Urothelium cell line (cell line): ENCODE measurements around the gene SECTM1.
"Not testable (repeated sequence)": the region's sequence is repeated elsewhere in the genome, so short reads cannot be mapped to it uniquely, and the experiment has no call there.

ENCODE experiments used
- DNase-seq: peaks from one replicate; pipeline ENCODE4 v3.0.0; 2011; ENCODE audit warnings: low spot score, mixed read lengths
- FAIRE-seq: peaks from 2 replicates; lab custom pipeline; 2011; peaks lifted over from hg19 to GRCh38; lab: Jason Lieb, UNC

Gene SECTM1

GRCh38 chr17:82333279-82334171 lies at the start of gene SECTM1:
TSS of gene SECTM1 (minus strand) at chr17:82333766. CDS start at chr17:82327240, 6,526 bp downstream.
- no peak for FAIRE-seq
- no peak for DNase-seq

DNA sequence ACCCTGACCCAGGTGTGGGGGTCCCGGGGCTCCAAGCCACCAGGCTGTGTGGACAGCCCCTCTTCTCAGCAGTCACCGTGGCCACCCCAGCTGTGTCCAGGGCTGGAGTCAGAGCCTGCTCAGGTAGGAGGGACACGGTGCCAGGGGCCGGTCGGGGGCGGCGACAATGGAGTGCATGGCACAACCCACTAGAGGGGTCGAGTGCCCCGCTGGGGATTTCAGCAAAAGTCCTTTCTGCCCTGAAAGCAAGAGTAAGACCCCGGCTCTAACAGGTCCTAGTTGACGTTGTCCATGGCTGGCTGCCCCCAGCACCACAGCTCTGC lies 49.3 kb upstream of the SECTM1 start:
- FAIRE-seq (no peak), DNase-seq (no peak)

DNA sequence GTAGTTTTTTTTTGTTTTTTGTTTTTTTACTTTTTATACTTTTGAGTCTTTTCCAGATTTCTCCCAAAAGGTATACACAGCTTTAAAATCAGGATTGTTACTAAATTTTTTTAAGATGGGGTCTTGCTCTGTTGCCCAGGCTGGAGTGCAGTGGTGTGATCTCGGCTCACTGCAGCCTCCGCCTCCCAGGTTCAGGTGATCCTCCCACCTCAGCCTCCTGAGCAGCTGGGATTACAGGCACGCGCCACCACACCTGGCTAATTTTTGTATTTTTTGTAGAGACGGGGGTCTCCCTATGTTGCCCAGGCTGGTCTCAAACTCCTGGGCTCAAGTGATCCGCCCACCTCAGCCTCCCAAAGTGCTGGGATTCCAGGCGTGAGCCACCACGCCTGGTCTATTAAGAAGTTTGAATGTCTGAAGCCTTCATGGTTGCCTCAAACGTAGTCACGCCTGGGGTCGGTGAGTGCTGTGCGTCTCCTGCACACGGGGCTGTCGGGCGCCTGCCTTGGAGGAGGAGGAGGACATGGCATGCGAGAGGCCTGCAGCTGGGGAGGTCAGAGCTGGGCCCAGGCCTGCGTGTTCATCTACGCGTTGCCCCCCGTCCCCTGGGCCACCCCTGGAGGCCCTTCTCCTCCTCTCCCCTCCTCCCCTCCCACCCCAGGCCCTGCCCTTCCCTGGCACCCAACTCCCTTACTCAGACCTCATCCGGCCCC lies 48.8 kb upstream of the SECTM1 start:
- DNase-seq, FAIRE-seq: not testable (repeated sequence)

DNA sequence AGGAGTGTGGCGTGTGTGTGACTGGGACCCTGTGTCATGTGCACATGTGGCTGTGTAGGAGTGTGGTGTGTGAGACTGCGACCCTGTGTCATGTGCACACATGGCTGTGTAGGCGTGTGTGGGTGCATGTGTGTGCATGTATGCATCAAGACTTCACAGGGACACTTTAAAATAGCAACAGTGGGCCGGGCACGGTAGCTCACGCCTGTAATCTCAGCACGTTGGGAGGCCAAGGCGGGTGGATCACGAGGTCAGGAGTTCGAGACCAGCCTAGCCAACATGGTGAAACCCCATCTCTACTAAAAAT lies 48.1 kb upstream of the SECTM1 start:
- not testable (repeated sequence) for DNase-seq, FAIRE-seq

- DNase-seq (no peak), FAIRE-seq (peak; percentile 100)
These were observed 47.5 kb upstream of the SECTM1 start for GRCh38 chr17:82380860-82381702.

DNA sequence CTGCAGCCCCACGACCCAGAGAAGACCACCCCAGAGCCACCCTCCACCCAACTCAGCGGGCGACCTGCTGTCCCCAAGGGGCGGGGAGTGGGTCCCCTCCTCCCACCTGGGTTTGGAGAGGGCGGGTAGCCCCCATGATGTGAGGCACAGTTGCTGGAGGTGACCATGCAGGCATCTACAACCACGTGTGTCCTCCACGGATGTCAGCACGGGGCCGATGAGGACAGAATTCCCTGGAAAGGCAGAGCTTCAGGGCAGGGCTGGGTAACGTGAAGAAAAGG lies 45.1 kb upstream of the SECTM1 start:
- FAIRE-seq, result no peak
- no peak for DNase-seq

- FAIRE-seq, result peak; percentile 65
- no peak for DNase-seq
These were observed 44.6 kb upstream of the SECTM1 start for GRCh38 chr17:82377924-82378740.

DNA sequence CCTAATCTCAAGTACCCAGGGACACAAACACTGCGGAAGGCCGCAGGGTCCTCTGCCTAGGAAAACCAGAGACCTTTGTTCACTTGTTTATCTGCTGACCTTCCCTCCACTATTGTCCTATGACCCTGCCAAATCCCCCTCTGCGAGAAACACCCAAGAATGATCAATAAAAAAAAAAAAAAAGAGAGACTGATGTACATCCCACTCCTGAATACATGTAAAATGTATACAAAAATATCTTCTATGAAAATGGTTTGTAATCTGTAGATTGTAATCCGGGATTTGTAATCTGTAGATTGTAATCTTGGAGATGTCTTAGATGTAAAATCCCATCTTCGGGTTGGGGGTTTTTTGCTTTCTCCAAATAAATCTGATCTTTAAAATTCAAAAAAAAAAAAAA lies 43.7 kb upstream of the SECTM1 start:
- DNase-seq, FAIRE-seq: not testable (repeated sequence)

DNA sequence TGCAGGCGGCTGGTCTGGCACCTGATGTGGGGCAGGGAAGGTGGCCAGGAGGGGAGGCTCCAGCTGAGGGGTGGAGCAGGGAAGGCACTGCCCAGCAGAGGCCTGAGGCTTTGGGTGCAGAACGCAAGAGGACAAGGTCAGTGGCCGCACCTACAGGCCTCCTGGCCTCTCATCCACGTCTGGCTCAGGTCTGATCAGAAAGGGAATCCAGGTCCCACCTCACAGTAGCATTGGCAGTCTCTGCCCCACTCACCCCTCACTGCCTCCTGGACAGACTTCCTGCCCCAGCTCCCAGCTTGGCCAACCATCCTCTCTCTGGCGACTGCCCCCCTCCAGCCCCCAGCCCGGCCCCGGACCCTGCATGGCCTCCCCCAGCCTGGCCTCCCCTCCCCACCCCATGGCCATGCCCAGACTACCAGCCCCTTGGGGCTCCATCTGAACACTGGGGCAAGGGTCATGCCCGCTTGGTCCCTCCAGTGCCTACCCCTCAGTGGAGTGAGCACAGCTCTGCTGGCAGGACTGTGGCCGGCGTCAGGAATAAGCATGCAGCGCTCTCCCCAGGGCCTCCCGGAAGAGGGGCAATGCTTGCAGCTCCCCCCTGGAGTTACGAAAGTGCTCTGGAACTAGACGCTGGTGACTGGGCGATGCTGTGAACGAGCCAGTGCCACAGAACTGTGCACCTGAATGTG lies 42.6 kb upstream of the SECTM1 start:
- no peak for DNase-seq
- FAIRE-seq, result no peak

GRCh38 chr17:82375359-82376041 lies 41.9 kb upstream of the SECTM1 start:
- FAIRE-seq (peak; percentile 70), DNase-seq (no peak)

GRCh38 chr17:82374626-82375331 lies 41.2 kb upstream of the SECTM1 start:
- no peak for DNase-seq
- FAIRE-seq, result no peak

GRCh38 chr17:82373731-82374625 lies 40.4 kb upstream of the SECTM1 start:
- DNase-seq, result no peak
- FAIRE-seq, result no peak

DNA sequence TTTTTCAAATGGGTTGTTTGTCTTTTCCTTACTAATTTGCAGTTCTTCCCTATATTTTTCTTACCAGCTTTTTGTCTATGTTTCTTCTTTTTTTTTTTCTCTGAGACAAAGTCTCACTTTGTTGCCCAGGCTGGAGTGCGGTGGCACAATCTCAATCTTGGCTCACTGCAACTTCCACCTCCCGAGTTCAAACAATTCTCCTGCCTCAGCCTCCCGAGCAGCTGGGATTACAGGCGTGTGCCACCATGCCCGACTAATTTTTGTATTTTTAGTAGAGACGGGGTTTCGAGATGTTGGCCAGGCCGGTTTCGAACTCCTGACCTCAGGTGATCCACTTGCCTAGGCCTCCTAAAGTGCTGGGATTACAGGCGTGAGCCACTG lies 39.5 kb upstream of the SECTM1 start:
- not testable (repeated sequence) for FAIRE-seq, DNase-seq

GRCh38 chr17:82372249-82373071 lies 38.9 kb upstream of the SECTM1 start:
- FAIRE-seq, result no peak
- DNase-seq, result no peak

DNA sequence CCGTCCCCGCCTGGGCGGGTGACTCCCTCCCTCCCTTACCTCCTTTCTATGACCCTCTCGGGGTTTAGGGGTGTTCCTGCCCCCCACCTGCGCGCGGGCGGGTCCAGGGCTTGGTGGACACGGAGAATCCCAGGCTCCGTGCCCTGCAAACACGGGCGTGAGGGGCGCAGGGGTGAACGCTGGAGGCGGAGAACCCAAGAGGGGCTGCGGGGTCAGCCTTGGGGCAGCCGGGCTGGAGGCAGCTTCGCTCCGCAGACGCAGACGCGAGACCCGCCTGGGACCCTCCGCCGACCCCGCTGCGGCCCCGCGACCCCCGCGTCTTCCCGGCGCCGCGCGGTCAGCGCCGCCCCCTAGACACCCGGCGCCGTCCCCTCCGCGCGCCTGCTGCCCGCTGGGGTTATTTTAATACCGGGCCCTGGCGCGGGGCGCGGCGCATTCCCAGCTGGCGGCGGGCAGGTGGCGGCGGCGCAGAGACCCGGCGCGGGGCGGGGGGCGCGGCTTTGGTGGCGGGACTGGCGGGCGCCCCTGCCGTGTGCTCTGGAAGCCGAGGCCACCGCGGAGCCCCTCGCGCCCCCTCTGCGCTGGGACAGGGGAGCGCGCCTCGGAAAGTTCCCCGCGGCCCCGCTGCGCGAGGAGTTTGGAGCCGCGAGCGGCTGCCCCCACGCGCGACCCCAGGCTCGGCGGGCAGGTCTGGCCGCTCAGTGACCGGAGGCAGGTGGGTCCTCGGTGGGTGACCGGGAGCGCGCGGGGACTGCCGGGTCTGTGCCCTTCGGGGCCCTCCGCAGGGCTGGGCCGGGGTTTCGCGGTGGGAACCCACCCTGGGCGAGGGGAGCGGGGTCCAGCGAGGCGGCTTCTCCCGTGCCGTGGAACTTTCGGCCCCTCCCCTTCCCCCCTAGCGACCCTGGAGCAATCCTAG lies 38.0 kb upstream of the SECTM1 start, which contains the start of gene UTS2R:
UTS2R (plus strand) TSS at position 433 of the 916 bp plus-strand sequence. CDS start 2,560 bp downstream, outside the sequence.
- FAIRE-seq (no peak), DNase-seq (no peak)
